ENCODE measurements around the gene ADAM30.

ADAM30 gene

GRCh38 chr1:119910618-119911017 lies 14.3 kb upstream of the ADAM30 start:
- Histone ChIP-seq H3K27me3 (ENCODE audit: control insufficient read depth in 1 of 2, insufficient read depth in 1 of 2, low read length in 2 of 2) (no peaks in the 10 kb centered on the region), H3K27ac (ENCODE audit: low read length, poor library complexity, severe bottlenecking) (no peak overlapping the region), H3K4ac (ENCODE audit: low read depth in 1 of 2, low read length in 2 of 2) (no peak overlapping the region), H3K4me2 (ENCODE audit: low read length, poor library complexity, severe bottlenecking) (no peak overlapping the region), H3K4me3 (ENCODE audit: insufficient read depth in 1 of 2, low read depth in 1 of 2, low read length in 2 of 2) (no peak overlapping the region), H4K8ac (ENCODE audit: low read length) (no peak overlapping the region), H3K4me1 (ENCODE audit: control insufficient read depth, insufficient read depth, low read depth, low read length) (peaks cover 3% of the 10 kb centered on the region), H3K23ac (ENCODE audit: low read length in 2 of 2) (no peak overlapping the region), H3K36me3 (ENCODE audit: control insufficient read depth in 1 of 2, insufficient read depth in 2 of 2, low read depth in 1 of 2, low read length in 2 of 2) (peaks cover 13 to 71% of the 10 kb centered on the region in 2 experiments), H3K9me3 (ENCODE audit: control insufficient read depth, low read length) (no peaks in the 10 kb centered on the region), H3K14ac (ENCODE audit: low read length in 2 of 2) (no peak overlapping the region), H2BK5ac (ENCODE audit: low read depth, low read length, poor library complexity, severe bottlenecking) (no peak overlapping the region), H3K9ac (ENCODE audit: low read length) (no peak overlapping the region), H3K18ac (ENCODE audit: low read depth in 1 of 2, low read length in 2 of 2) (no peak overlapping the region), H2BK120ac (ENCODE audit: low read depth, low read length) (no peak overlapping the region), H2AK5ac (ENCODE audit: low read length, severe bottlenecking) (no peak overlapping the region), H2BK15ac (ENCODE audit: low read depth, poor library complexity, severe bottlenecking) (no peak overlapping the region), H2AFZ (ENCODE audit: low read depth, low read length) (no peak overlapping the region), H4K91ac (ENCODE audit: low read length) (no peak overlapping the region), H2BK12ac (ENCODE audit: low read length in 2 of 2) (no peak overlapping the region), H3K79me1 (replicated peaks; ENCODE audit: low read length, poor library complexity, severe bottlenecking) (peaks cover 4% of the 10 kb centered on the region)
- no peak for DNase-seq
- WGBS = 82% methylated on average over 4 of the region's 4 CpGs

DNA sequence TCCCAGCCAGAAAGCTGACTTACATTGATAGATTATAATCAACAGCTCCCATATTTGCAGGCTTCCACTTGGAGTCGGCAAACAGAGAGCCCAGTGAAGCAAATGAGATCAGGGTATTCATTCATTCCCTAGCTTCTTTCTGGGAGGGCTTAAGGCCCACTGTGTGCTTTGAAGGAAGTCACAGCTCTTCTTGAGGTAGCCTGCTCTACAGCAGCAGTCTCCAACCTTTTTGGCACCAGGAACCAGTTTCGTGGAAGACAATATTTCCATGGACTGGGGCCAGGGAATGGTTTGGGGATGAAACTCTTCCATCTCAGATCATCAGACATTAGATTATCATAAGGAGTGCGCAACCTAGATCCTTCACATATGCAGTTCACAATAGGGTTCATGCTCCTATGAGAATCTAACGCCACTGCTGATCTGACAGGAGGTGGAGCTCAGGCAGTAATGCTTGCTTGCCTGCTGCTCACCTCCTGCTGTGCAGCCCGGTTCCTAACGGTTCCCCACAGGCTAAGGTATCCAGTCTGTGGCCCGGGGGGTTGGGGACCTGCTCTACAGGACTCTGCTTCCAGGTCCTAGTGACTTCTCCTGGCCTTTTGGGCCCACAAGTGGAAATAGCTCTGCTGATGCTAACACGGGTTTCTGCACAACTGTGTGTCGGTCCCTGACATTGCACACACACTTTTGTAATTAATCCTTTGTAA lies 13.7 kb upstream of the ADAM30 start:
- Histone ChIP-seq H2BK12ac (ENCODE audit: low read length in 2 of 2) (no peak overlapping the region), H3K18ac (ENCODE audit: low read depth in 1 of 2, low read length in 2 of 2) (no peak overlapping the region), H4K8ac (ENCODE audit: low read length) (no peak overlapping the region), H2AFZ (ENCODE audit: low read depth, low read length) (no peak overlapping the region), H3K27me3 (ENCODE audit: control insufficient read depth in 1 of 2, insufficient read depth in 1 of 2, low read length in 2 of 2) (no peaks in the 10 kb centered on the region), H3K79me1 (replicated peaks; ENCODE audit: low read length, poor library complexity, severe bottlenecking) (peaks cover 4% of the 10 kb centered on the region), H2BK15ac (ENCODE audit: low read depth, poor library complexity, severe bottlenecking) (no peak overlapping the region), H3K9me3 (ENCODE audit: control insufficient read depth, low read length) (peaks cover 3% of the 10 kb centered on the region), H3K4me1 (ENCODE audit: control insufficient read depth, insufficient read depth, low read depth, low read length) (peaks cover 3% of the 10 kb centered on the region), H3K9ac (ENCODE audit: low read length) (no peak overlapping the region), H3K4me2 (ENCODE audit: low read length, poor library complexity, severe bottlenecking) (no peak overlapping the region), H3K4ac (ENCODE audit: low read depth in 1 of 2, low read length in 2 of 2) (no peak overlapping the region), H4K91ac (ENCODE audit: low read length) (no peak overlapping the region), H2BK5ac (ENCODE audit: low read depth, low read length, poor library complexity, severe bottlenecking) (no peak overlapping the region), H3K27ac (ENCODE audit: low read length, poor library complexity, severe bottlenecking) (no peak overlapping the region), H3K14ac (ENCODE audit: low read length in 2 of 2) (no peak overlapping the region), H3K36me3 (ENCODE audit: control insufficient read depth in 1 of 2, insufficient read depth in 2 of 2, low read depth in 1 of 2, low read length in 2 of 2) (peaks cover 8 to 65% of the 10 kb centered on the region in 2 experiments), H3K4me3 (ENCODE audit: insufficient read depth in 1 of 2, low read depth in 1 of 2, low read length in 2 of 2) (no peak overlapping the region), H3K23ac (ENCODE audit: low read length in 2 of 2) (no peak overlapping the region), H2AK5ac (ENCODE audit: low read length, severe bottlenecking) (no peak overlapping the region), H2BK120ac (ENCODE audit: low read depth, low read length) (no peak overlapping the region)
- DNase-seq = no peak
- WGBS = 70% methylated on average over 8 of the region's 9 CpGs

DNA sequence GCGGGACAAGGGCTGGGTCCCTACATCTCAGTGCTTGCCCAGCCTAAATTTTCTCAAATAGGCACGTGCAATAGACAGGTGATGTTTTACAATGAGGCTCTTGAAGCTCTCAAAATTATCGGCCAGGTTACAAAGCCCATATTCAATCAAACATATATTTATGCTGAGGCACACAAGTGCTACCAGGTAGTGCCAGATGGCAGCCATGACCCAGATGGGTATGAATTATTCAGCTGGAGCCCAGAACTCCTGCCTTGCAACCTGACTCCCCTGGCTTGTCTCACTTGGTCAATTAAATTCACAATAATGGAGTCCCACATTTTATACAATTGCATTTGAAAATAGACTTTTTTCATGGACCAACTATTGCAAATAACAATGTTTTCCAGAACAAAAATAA lies 12.3 kb upstream of the ADAM30 start:
- Histone ChIP-seq H2BK12ac (ENCODE audit: low read length in 2 of 2) (no peak overlapping the region), H2AFZ (ENCODE audit: low read depth, low read length) (no peak overlapping the region), H2AK5ac (ENCODE audit: low read length, severe bottlenecking) (no peak overlapping the region), H3K4me2 (ENCODE audit: low read length, poor library complexity, severe bottlenecking) (no peak overlapping the region), H3K9ac (ENCODE audit: low read length) (no peak overlapping the region), H3K27ac (ENCODE audit: low read length, poor library complexity, severe bottlenecking) (no peak overlapping the region), H3K23ac (ENCODE audit: low read length in 2 of 2) (no peak overlapping the region), H3K36me3 (ENCODE audit: control insufficient read depth in 1 of 2, insufficient read depth in 2 of 2, low read depth in 1 of 2, low read length in 2 of 2) (peaks cover 0 to 51% of the 10 kb centered on the region in 2 experiments), H3K18ac (ENCODE audit: low read depth in 1 of 2, low read length in 2 of 2) (no peak overlapping the region), H2BK120ac (ENCODE audit: low read depth, low read length) (no peak overlapping the region), H3K4me1 (ENCODE audit: control insufficient read depth, insufficient read depth, low read depth, low read length) (peaks cover 3% of the 10 kb centered on the region), H3K79me1 (replicated peaks; ENCODE audit: low read length, poor library complexity, severe bottlenecking) (peaks cover 4% of the 10 kb centered on the region), H3K4me3 (ENCODE audit: insufficient read depth in 1 of 2, low read depth in 1 of 2, low read length in 2 of 2) (no peak overlapping the region), H3K27me3 (ENCODE audit: control insufficient read depth in 1 of 2, insufficient read depth in 1 of 2, low read length in 2 of 2) (no peaks in the 10 kb centered on the region), H3K14ac (ENCODE audit: low read length in 2 of 2) (no peak overlapping the region), H2BK15ac (ENCODE audit: low read depth, poor library complexity, severe bottlenecking) (no peak overlapping the region), H3K9me3 (ENCODE audit: control insufficient read depth, low read length) (peaks cover 4% of the 10 kb centered on the region), H2BK5ac (ENCODE audit: low read depth, low read length, poor library complexity, severe bottlenecking) (no peak overlapping the region), H4K91ac (ENCODE audit: low read length) (no peak overlapping the region), H4K8ac (ENCODE audit: low read length) (no peak overlapping the region), H3K4ac (ENCODE audit: low read depth in 1 of 2, low read length in 2 of 2) (no peak overlapping the region)
- DNase-seq = no peak
- WGBS = 96% methylated on average over 3 of the region's 3 CpGs

DNA sequence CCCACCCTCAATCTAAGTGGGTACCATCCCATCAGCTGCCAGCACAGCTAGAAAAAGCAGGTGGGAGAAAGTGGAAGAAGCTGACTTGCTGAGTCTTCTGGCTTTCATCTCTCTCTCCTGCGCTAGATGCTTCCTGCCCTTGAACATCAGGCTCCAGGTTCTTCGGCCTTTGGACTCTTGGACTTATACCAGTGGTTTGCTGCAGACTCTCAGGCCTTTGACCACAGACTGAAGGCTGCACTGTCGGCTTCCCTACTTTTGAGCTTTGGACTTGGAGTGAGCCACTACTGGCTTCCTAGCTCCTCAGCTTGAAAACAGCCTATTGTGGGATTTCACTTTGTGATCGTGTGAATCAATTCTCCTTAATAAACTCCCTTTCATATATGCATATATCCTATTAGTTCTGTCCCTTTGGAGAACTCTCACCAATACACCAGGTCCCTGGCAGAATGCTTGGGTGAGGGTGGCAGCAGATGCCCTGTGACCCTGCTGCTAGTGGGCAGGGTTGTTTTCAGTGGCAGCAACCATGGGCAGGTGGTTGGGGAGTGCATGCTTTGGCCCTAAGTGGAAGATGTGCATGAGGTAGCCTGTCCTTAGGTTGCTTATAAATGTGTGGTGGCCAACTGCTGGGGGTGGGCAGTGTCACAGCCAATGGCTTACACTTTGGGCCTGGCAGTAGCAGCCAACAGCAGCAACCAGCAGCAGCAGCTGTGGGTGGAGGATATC lies 10.8 kb upstream of the ADAM30 start:
- DNase-seq = no peak
- H3K27ac ChIP-seq (ENCODE audit: low read length, poor library complexity, severe bottlenecking) = no peak overlapping the region
- 96% methylated on average over 4 of the region's 4 CpGs for WGBS
- H3K18ac ChIP-seq (ENCODE audit: low read depth in 1 of 2, low read length in 2 of 2) = no peak overlapping the region
- no peak overlapping the region for H3K23ac ChIP-seq (ENCODE audit: low read length in 2 of 2)
- no peak overlapping the region for H2BK5ac ChIP-seq (ENCODE audit: low read depth, low read length, poor library complexity, severe bottlenecking)
- no peak overlapping the region for H4K8ac ChIP-seq (ENCODE audit: low read length)
- H4K91ac ChIP-seq (ENCODE audit: low read length) = no peak overlapping the region
- H3K4me2 ChIP-seq (ENCODE audit: low read length, poor library complexity, severe bottlenecking) = no peak overlapping the region
- H2AK5ac ChIP-seq (ENCODE audit: low read length, severe bottlenecking) = no peak overlapping the region
- H3K36me3 ChIP-seq (ENCODE audit: control insufficient read depth in 1 of 2, insufficient read depth in 2 of 2, low read depth in 1 of 2, low read length in 2 of 2) = peaks cover 0 to 35% of the 10 kb centered on the region in 2 experiments
- no peaks in the 10 kb centered on the region for H3K27me3 ChIP-seq (ENCODE audit: control insufficient read depth in 1 of 2, insufficient read depth in 1 of 2, low read length in 2 of 2)
- H3K4ac ChIP-seq (ENCODE audit: low read depth in 1 of 2, low read length in 2 of 2) = no peak overlapping the region
- H3K4me3 ChIP-seq (ENCODE audit: insufficient read depth in 1 of 2, low read depth in 1 of 2, low read length in 2 of 2) = no peak overlapping the region
- no peak overlapping the region for H2BK120ac ChIP-seq (ENCODE audit: low read depth, low read length)
- H3K9ac ChIP-seq (ENCODE audit: low read length) = no peak overlapping the region
- H3K9me3 ChIP-seq (ENCODE audit: control insufficient read depth, low read length) = peaks cover 4% of the 10 kb centered on the region
- no peak overlapping the region for H2BK12ac ChIP-seq (ENCODE audit: low read length in 2 of 2)
- H3K79me1 ChIP-seq (replicated peaks; ENCODE audit: low read length, poor library complexity, severe bottlenecking) = no peaks in the 10 kb centered on the region
- H2BK15ac ChIP-seq (ENCODE audit: low read depth, poor library complexity, severe bottlenecking) = no peak overlapping the region
- H3K14ac ChIP-seq (ENCODE audit: low read length in 2 of 2) = no peak overlapping the region
- H3K4me1 ChIP-seq (ENCODE audit: control insufficient read depth, insufficient read depth, low read depth, low read length) = peaks cover 3% of the 10 kb centered on the region
- no peak overlapping the region for H2AFZ ChIP-seq (ENCODE audit: low read depth, low read length)
